Gastroesophageal sphincter (tissue), 4 donors: ENCODE results near the gene RAP2B. TPM values are rescaled to one million over a fixed set of nuclear protein-coding genes. Genes with fewer than 3 reads are reported as not detected.

Experiments
- ATAC-seq: fragments of 150-250 bp; one replicate; pipeline ENCODE4 v1.9.1; 2016; ENCODE audit warnings: mild to moderate bottlenecking, moderate library complexity
- H3K27ac ChIP-seq, 4 donors: fragments of 200-600 bp; sonication (generic) in 3 of 4; 1 replicate in 3 of 4; 2 replicates in 1 of 4; pipeline ENCODE4 v1.5.1; 2016 to 2019
- H3K27me3 ChIP-seq: fragments of 200-600 bp; sonication (generic); one replicate; pipeline ENCODE4 v1.5.1; 2019
- H3K36me3 ChIP-seq, 2 donors: fragments of 200-600 bp; sonication (generic); one replicate each; pipeline ENCODE4 v1.5.1; 2019; ENCODE audit warnings: control low read depth in 1 of 2
- H3K4me1 ChIP-seq, 3 donors: fragments of 200-600 bp; sonication (generic); 1 replicate in 2 of 3; 2 replicates in 1 of 3; pipeline ENCODE4 v1.5.1; 2016 to 2019; ENCODE audit warnings: control low read depth in 2 of 3
- H3K4me3 ChIP-seq, 2 donors: fragments of 200-600 bp; sonication (generic); one replicate each; pipeline ENCODE4 v1.5.1; 2019; ENCODE audit warnings: mild to moderate bottlenecking in 1 of 2, moderate library complexity in 1 of 2
- H3K9me3 ChIP-seq, 3 donors: fragments of 200-600 bp; sonication (generic); one replicate each; pipeline ENCODE4 v1.5.1; 2017 to 2019; ENCODE audit warnings: control low read depth in 2 of 3
- EP300 ChIP-seq: sonication (generic); formaldehyde crosslinking; IDR thresholded peaks from one replicate; pipeline ENCODE4 v1.6.1; 2017; ENCODE audit warnings: antibody characterized with exemption, mild to moderate bottlenecking
- POLR2A ChIP-seq, 2 donors: fragments of 450-650 bp; IDR thresholded peaks; one replicate each; pipeline ENCODE4 v1.6.1; 2017; ENCODE audit warnings: antibody characterized with exemption in 2 of 2, mild to moderate bottlenecking in 2 of 2, moderate library complexity in 1 of 2
- POLR2AphosphoS5 ChIP-seq: sonication (generic); formaldehyde crosslinking; IDR thresholded peaks from one replicate; pipeline ENCODE4 v1.6.1; 2017; ENCODE audit warnings: antibody characterized with exemption
- WGBS, 2 donors: methylation state at CpG; one replicate each; pipeline ENCODE4 v1.1.5; 2018; ENCODE audit warnings: low coverage in 1 of 2; 5-methylcytosine and 5-hydroxymethylcytosine counted together
- total RNA-seq, 4 donors: library from RNA; depleted of rRNA; stranded (reverse); fragments of >200 nt; gene quantifications; one replicate each; pipeline ENCODE4 v1.1.0, GENCODE V29; 2016
- TF ChIP-seq, protein P1 (sequence below), 4 experiments: fragments of 200-600 bp in 2 of 4; fragments of 450-650 bp in 2 of 4; sonication (generic) in 1 of 4; IDR thresholded peaks; one replicate each; pipeline ENCODE4 v1.5.1; 2017 to 2019; ENCODE audit warnings: antibody characterized with exemption in 4 of 4, mild to moderate bottlenecking in 2 of 4, moderate library complexity in 2 of 4

Gene RAP2B
- total RNA-seq, 4 donors from 2014 or later, result 11.5 to 14.7 (median 13.5) TPM

DNA sequence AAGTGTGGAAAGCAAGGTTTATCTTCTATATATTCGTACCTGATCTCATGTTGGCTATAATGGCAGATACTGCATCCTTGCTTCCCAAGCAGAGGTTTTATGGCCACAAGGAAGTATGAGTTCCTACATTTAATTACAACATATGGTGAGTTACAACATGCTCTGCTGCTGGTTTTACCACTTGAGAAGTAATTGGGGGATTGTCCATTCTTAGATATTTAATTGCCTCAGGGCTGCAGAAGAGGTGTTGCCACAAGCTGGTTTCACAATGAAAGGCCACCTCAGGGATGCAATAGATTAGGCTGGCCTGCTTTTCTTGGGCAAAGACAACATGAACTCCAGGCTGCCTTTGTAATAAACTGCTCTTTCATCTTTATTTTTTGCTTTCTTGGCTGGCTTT is 48.6 kb downstream of the RAP2B start:
- TF ChIP-seq, protein P1, sequence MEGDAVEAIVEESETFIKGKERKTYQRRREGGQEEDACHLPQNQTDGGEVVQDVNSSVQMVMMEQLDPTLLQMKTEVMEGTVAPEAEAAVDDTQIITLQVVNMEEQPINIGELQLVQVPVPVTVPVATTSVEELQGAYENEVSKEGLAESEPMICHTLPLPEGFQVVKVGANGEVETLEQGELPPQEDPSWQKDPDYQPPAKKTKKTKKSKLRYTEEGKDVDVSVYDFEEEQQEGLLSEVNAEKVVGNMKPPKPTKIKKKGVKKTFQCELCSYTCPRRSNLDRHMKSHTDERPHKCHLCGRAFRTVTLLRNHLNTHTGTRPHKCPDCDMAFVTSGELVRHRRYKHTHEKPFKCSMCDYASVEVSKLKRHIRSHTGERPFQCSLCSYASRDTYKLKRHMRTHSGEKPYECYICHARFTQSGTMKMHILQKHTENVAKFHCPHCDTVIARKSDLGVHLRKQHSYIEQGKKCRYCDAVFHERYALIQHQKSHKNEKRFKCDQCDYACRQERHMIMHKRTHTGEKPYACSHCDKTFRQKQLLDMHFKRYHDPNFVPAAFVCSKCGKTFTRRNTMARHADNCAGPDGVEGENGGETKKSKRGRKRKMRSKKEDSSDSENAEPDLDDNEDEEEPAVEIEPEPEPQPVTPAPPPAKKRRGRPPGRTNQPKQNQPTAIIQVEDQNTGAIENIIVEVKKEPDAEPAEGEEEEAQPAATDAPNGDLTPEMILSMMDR (IDR thresholded peaks at IDR 0.05), result no peak
- TF ChIP-seq EP300 (no peak), POLR2AphosphoS5 (no peak), POLR2A (IDR thresholded peaks at IDR 0.05) (no peak)
- WGBS, 2 donors, result 80 to 100% methylated on average over 1 of the region's 1 CpG

DNA sequence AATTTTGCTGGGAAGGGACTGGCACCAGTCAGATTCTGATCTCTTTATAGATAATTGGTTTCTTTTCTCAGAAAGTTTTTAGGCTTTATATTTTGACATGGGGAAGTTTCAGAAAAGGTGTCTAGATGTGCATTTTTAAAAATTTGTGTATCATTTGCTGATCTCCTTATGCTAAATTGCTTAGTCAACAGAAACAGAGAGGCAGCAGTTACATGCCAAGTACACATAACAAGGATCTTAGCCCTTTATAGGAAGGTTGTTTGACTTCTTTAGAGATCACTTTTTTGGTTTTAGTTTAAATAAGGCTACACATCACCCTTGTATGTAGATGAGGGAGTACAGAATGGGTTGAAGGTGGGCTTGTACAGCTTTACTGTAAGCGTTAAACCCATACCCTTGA is 53.5 kb downstream of the RAP2B start:
- Histone ChIP-seq H3K9me3 (no peaks in the 10 kb centered on the region), H3K36me3 (no peaks in the 10 kb centered on the region), H3K27me3 (no peaks in the 10 kb centered on the region), H3K27ac (no peak overlapping the region), H3K4me3 (no peak overlapping the region), H3K4me1 (peaks cover 0 to 11% (median 0%) of the 10 kb centered on the region in 3 donors)
- TF ChIP-seq POLR2A (IDR thresholded peaks at IDR 0.05), result no peak
- TF ChIP-seq EP300, result no peak
- no peak for ATAC-seq
- 57 to 76% methylated on average over 1 of the region's 1 CpG for WGBS, 2 donors

More for the DNA sequence above, 48.6 kb downstream of the RAP2B start:
- Histone ChIP-seq H3K9me3 (no peaks in the 10 kb centered on the region), H3K27ac (no peak overlapping the region), H3K36me3 (no peaks in the 10 kb centered on the region), H3K4me1 (peaks cover 0 to 10% (median 0%) of the 10 kb centered on the region in 3 donors), H3K27me3 (no peaks in the 10 kb centered on the region), H3K4me3 (no peak overlapping the region)
- no peak for ATAC-seq

DNA sequence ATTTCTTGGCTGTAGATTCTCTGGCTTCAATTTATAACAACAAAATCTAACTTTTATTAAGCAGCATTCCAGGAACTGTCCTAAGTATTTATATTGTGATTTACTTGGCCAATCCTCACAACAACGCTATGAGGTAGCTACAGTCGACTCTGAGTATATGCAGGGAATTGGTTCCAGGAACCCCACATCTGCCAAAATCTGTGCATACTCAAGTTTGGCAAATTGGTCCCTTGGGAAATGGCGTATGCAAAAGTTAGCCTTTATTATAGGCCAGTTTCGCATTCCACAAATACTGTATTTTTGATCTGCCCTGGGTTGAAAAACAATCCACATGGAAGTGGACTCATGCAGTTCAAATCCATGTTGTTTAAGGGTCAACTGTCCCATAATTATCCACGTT is 53.9 kb downstream of the RAP2B start:
- WGBS, 2 donors, result 40 to 69% methylated on average over 5 of the region's 5 CpGs

DNA sequence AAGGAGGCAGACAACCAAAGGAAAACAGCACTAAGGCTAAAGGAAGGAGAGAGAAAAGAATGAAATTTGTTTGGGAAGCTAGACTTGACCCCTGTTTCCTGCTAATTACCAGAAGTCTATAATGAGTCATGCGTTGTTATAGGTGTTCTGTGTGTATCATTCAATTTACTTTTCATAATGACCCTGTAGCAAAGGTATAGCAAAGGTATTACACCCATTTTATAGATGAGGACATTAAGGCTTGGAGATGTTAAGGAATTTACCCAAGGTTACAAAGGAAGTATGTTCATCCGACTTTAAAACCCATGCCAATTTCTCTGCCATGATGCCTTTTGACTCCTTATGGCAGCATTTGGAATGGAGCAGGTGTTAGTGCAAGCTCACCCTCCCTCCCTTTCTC is 54.9 kb downstream of the RAP2B start:
- Histone ChIP-seq H3K27me3 (no peaks in the 10 kb centered on the region), H3K4me3 (no peak overlapping the region), H3K9me3 (no peaks in the 10 kb centered on the region), H3K36me3 (no peaks in the 10 kb centered on the region), H3K27ac (no peak overlapping the region), H3K4me1 (peaks cover 0 to 10% (median 0%) of the 10 kb centered on the region in 3 donors)
- no peak for ATAC-seq
- TF ChIP-seq EP300, result no peak
- TF ChIP-seq, protein P1 (IDR thresholded peaks at IDR 0.05), result no peak
- WGBS, 2 donors, result 76 to 92% methylated on average over 2 of the region's 2 CpGs

More for the DNA sequence above, 53.9 kb downstream of the RAP2B start:
- H3K4me1 ChIP-seq, result peaks cover 0 to 10% (median 0%) of the 10 kb centered on the region in 3 donors
- H3K36me3 ChIP-seq, result no peaks in the 10 kb centered on the region
- H3K27ac ChIP-seq, result no peak overlapping the region
- no peak overlapping the region for H3K4me3 ChIP-seq
- H3K27me3 ChIP-seq, result no peaks in the 10 kb centered on the region
- TF ChIP-seq POLR2A (IDR thresholded peaks at IDR 0.05) (no peak), EP300 (no peak), POLR2AphosphoS5 (no peak)
- TF ChIP-seq, protein P1 (IDR thresholded peaks at IDR 0.05), result no peak
- no peak for ATAC-seq
- H3K9me3 ChIP-seq, result no peaks in the 10 kb centered on the region

DNA sequence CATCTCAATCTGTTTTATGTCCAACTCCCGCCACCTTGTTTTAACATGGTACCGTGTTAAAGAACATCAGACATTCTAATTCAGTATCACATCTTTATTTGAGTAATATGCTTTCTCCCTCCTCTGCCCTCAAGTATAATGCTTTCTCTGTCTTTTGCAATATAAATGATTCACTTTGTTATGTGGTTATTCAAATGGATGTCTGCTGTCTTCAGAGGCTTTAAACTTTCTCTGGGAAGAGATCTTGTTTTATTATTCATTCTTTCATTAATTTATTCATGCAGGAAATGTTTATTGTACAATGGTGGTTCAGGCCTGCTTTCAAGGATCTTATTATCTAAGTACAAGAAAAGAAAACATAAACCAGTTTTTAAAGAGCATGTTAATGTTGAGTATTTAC is 57.1 kb downstream of the RAP2B start:
- Histone ChIP-seq H3K4me1 (peaks cover 0 to 10% (median 0%) of the 10 kb centered on the region in 3 donors), H3K27ac (no peak overlapping the region), H3K36me3 (no peaks in the 10 kb centered on the region), H3K4me3 (no peak overlapping the region), H3K27me3 (no peaks in the 10 kb centered on the region), H3K9me3 (no peaks in the 10 kb centered on the region)
- WGBS, 2 donors, result 51 to 57% methylated on average over 2 of the region's 2 CpGs
- TF ChIP-seq, protein P1 (IDR thresholded peaks at IDR 0.05), result no peak
- TF ChIP-seq POLR2A (IDR thresholded peaks at IDR 0.05), result no peak
- TF ChIP-seq EP300, result no peak
- no peak for TF ChIP-seq POLR2AphosphoS5
- ATAC-seq, result no peak
